ENCODE measurements around the gene HLA-F.

GRCh38 chr6:29685718-29686326 lies 37.4 kb upstream of the HLA-F start:
- TF ChIP-seq POLR2AphosphoS5 (IDR thresholded peaks at IDR 0.05; ENCODE audit: low read depth, low read length) (no peak), SIN3A (IDR thresholded peaks at IDR 0.05; ENCODE audit: borderline replicate concordance, insufficient read depth, low read length) (no peak), TAF1 (IDR thresholded peaks at IDR 0.05; ENCODE audit: borderline replicate concordance, insufficient read depth, low read length) (no peak)
- TF ChIP-seq, protein P1, sequence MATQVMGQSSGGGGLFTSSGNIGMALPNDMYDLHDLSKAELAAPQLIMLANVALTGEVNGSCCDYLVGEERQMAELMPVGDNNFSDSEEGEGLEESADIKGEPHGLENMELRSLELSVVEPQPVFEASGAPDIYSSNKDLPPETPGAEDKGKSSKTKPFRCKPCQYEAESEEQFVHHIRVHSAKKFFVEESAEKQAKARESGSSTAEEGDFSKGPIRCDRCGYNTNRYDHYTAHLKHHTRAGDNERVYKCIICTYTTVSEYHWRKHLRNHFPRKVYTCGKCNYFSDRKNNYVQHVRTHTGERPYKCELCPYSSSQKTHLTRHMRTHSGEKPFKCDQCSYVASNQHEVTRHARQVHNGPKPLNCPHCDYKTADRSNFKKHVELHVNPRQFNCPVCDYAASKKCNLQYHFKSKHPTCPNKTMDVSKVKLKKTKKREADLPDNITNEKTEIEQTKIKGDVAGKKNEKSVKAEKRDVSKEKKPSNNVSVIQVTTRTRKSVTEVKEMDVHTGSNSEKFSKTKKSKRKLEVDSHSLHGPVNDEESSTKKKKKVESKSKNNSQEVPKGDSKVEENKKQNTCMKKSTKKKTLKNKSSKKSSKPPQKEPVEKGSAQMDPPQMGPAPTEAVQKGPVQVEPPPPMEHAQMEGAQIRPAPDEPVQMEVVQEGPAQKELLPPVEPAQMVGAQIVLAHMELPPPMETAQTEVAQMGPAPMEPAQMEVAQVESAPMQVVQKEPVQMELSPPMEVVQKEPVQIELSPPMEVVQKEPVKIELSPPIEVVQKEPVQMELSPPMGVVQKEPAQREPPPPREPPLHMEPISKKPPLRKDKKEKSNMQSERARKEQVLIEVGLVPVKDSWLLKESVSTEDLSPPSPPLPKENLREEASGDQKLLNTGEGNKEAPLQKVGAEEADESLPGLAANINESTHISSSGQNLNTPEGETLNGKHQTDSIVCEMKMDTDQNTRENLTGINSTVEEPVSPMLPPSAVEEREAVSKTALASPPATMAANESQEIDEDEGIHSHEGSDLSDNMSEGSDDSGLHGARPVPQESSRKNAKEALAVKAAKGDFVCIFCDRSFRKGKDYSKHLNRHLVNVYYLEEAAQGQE (IDR thresholded peaks at IDR 0.05; ENCODE audit: insufficient read depth in 1 of 2, low read depth in 2 of 2, low read length in 2 of 2) = no peak
